Measurements from ENCODE around the gene PIM3.
"Not testable (repeated sequence)": the region's sequence is repeated elsewhere in the genome, so short reads cannot be mapped to it uniquely, and the experiment has no call there.

PIM3 gene

GRCh38 chr22:49983148-49984042 is 22.8 kb downstream of the PIM3 start:
- DNase-seq, result peak in 1 of 2 donors; percentile 64
- H3K9me3 ChIP-seq, result peaks cover 3 to 30% (median 27%) of the 10 kb centered on the region in 3 donors
- no peaks in the 10 kb centered on the region for H3K36me3 ChIP-seq
- intact Hi-C loops (cut with DNase I; ENCODE audit: low total_unique reads), result no loop called here
- TF ChIP-seq CTCF (IDR thresholded peaks at IDR 0.05), result no peak
- H3K4me3 ChIP-seq, result no peak overlapping the region
- no peak overlapping the region for H3K27ac ChIP-seq
- H3K4me1 ChIP-seq, result peaks cover 0 to 9% (median 6%) of the 10 kb centered on the region in 4 donors
- peaks cover 4 to 33% of the 10 kb centered on the region in 2 donors for H3K27me3 ChIP-seq

- no peaks in the 10 kb centered on the region for H3K36me3 ChIP-seq
- H3K27ac ChIP-seq, result no peak overlapping the region
- no peak for DNase-seq
- intact Hi-C loops (cut with DNase I; ENCODE audit: low total_unique reads), result no loop called here
- no peak for TF ChIP-seq CTCF (IDR thresholded peaks at IDR 0.05)
- H3K27me3 ChIP-seq, result peaks cover 4 to 28% of the 10 kb centered on the region in 2 donors
- H3K4me3 ChIP-seq, result no peak overlapping the region
- H3K4me1 ChIP-seq, result peaks cover 0 to 9% (median 6%) of the 10 kb centered on the region in 4 donors
- H3K9me3 ChIP-seq, result peaks cover 0 to 27% (median 24%) of the 10 kb centered on the region in 3 donors
Measured at GRCh38 chr22:49986325-49986724, 25.8 kb downstream of the PIM3 start.

GRCh38 chr22:49989826-49990225 is 29.3 kb downstream of the PIM3 start:
- DNase-seq, result peak; percentile 6 to 46
- H3K4me3 ChIP-seq; intact Hi-C loops (cut with DNase I; ENCODE audit: low total_unique reads); H3K27ac ChIP-seq; H3K36me3 ChIP-seq; H3K27me3 ChIP-seq; H3K4me1 ChIP-seq: not testable (repeated sequence)
- peaks cover 0 to 33% (median 22%) of the 10 kb centered on the region in 3 donors for H3K9me3 ChIP-seq

- Histone ChIP-seq H3K4me3 (no peak overlapping the region), H3K27ac (no peak overlapping the region), H3K27me3 (peaks cover 0 to 8% of the 10 kb centered on the region in 2 donors), H3K9me3 (peaks cover 0 to 27% (median 12%) of the 10 kb centered on the region in 3 donors), H3K4me1 (peaks cover 0 to 4% (median 0%) of the 10 kb centered on the region in 4 donors), H3K36me3 (no peaks in the 10 kb centered on the region)
- TF ChIP-seq CTCF (IDR thresholded peaks at IDR 0.05), result no peak
- DNase-seq, result no peak
- intact Hi-C loops (cut with DNase I; ENCODE audit: low total_unique reads), result no loop called here
Measured at GRCh38 chr22:49991167-49991566, 30.6 kb downstream of the PIM3 start.

- Histone ChIP-seq H3K27me3 (peaks cover 0 to 13% of the 10 kb centered on the region in 2 donors), H3K4me1 (peaks cover 0 to 4% (median 0%) of the 10 kb centered on the region in 4 donors), H3K9me3 (peaks cover 0 to 21% (median 10%) of the 10 kb centered on the region in 3 donors), H3K27ac (no peak overlapping the region), H3K4me3 (no peak overlapping the region), H3K36me3 (no peaks in the 10 kb centered on the region)
- DNase-seq, result peak; percentile 12 to 38
- intact Hi-C loops (cut with DNase I; ENCODE audit: low total_unique reads), result no loop called here
- TF ChIP-seq CTCF (IDR thresholded peaks at IDR 0.05), result no peak
Measured at GRCh38 chr22:49991907-49992533, 31.4 kb downstream of the PIM3 start.
